ENCODE results near the gene KRTAP10-12.

- TF ChIP-seq POLR2A (IDR thresholded peaks at IDR 0.05) (no peak), CTCF (IDR thresholded peaks at IDR 0.05) (no peak)
These were observed 10.0 kb upstream of the KRTAP10-12 start for GRCh38 chr21:44686843-44687561.

Data from heart left ventricle (tissue), 13 donors.